Measurements from ENCODE around the gene GRID1.

DNA sequence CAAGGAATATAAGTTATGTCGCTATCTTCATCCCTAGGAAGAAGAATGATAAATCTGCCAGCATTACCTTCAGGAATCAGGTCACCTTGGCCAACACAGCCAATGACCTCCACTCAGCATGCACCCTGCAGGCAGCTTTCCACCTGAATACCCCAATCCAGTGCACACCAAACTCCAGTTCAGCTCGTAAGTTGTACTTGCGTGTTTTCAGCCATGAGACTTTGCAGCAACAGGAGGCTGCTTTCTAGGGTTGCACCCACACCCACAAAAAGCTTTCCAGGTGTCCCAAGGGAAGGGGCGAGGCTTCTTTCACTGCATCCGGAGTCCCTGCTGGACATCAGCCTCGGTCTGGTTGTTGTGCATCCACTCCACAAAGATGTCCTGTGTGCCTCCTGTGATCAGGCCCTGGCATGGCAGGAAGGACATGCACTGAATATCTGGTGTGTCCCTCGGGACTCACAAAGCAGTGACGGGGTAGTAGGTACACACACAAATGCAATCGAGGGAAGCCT, 282.9 kb downstream of the GRID1 start:
- TF ChIP-seq, protein P1, sequence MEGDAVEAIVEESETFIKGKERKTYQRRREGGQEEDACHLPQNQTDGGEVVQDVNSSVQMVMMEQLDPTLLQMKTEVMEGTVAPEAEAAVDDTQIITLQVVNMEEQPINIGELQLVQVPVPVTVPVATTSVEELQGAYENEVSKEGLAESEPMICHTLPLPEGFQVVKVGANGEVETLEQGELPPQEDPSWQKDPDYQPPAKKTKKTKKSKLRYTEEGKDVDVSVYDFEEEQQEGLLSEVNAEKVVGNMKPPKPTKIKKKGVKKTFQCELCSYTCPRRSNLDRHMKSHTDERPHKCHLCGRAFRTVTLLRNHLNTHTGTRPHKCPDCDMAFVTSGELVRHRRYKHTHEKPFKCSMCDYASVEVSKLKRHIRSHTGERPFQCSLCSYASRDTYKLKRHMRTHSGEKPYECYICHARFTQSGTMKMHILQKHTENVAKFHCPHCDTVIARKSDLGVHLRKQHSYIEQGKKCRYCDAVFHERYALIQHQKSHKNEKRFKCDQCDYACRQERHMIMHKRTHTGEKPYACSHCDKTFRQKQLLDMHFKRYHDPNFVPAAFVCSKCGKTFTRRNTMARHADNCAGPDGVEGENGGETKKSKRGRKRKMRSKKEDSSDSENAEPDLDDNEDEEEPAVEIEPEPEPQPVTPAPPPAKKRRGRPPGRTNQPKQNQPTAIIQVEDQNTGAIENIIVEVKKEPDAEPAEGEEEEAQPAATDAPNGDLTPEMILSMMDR (IDR thresholded peaks at IDR 0.05) = no peak
- TF ChIP-seq POLR2A (IDR thresholded peaks at IDR 0.05) = no peak
